WTC11 (cell line): ENCODE data around the gene TCF20. TPM values are rescaled to one million over a fixed set of nuclear protein-coding genes. Genes with fewer than 3 reads are reported as not detected.

ENCODE experiments used
- ATAC-seq: fragments of 200-7000 bp; cut with Tn5 transposase; 2 replicates; pipeline ENCODE4 v1.10.0; 2021; ENCODE audit warnings: mild to moderate bottlenecking, moderate library complexity
- CTCF ChIA-PET: fragments of 300-600 bp; sonication (Branson Sonifier 250); formaldehyde crosslinking; loops from one replicate; lab custom pipeline; 2021; ENCODE audit warnings: antibody characterized with exemption; lab: Charles Lee
- POLR2A ChIA-PET: fragments of 350-600 bp; sonication (Branson Sonifier 250); formaldehyde crosslinking; loops from one replicate; lab custom pipeline; 2021; ENCODE audit warnings: antibody characterized with exemption; lab: Charles Lee
- DNase-seq: peaks from one replicate; pipeline ENCODE4 v3.0.0; 2021; ENCODE audit warnings: low spot score
- H3K27ac Mint-ChIP-seq: 2 replicates; pipeline ENCODE4 v1.8.0; 2021; ENCODE audit warnings: mixed read lengths
- H3K27me3 Mint-ChIP-seq: 2 replicates; pipeline ENCODE4 v1.8.0; 2021; ENCODE audit warnings: low read depth, mild to moderate bottlenecking, moderate library complexity, mixed read lengths
- H3K36me3 Mint-ChIP-seq: 2 replicates; pipeline ENCODE4 v1.8.0; 2021; ENCODE audit warnings: mixed read lengths
- H3K4me1 Mint-ChIP-seq: 2 replicates; pipeline ENCODE4 v1.8.0; 2022; ENCODE audit warnings: mixed read lengths
- H3K4me3 Mint-ChIP-seq: 2 replicates; pipeline ENCODE4 v1.8.0; 2021; ENCODE audit warnings: mild to moderate bottlenecking, moderate library complexity, mixed read lengths
- H3K9me3 Mint-ChIP-seq: 2 replicates; pipeline ENCODE4 v1.8.0; 2021; ENCODE audit warnings: mixed read lengths
- CBFB ChIP-seq: sonication (generic); formaldehyde crosslinking; IDR thresholded peaks from 2 replicates; pipeline ENCODE4 v1.8.1; 2022; ENCODE audit warnings: mild to moderate bottlenecking, low read depth, missing genetic modification reagents
- CREM ChIP-seq: sonication (generic); formaldehyde crosslinking; IDR thresholded peaks from 2 replicates; pipeline ENCODE4 v1.8.1; 2022; ENCODE audit warnings: mild to moderate bottlenecking, missing genetic modification reagents, moderate library complexity
- ESRRA ChIP-seq: sonication (generic); formaldehyde crosslinking; IDR thresholded peaks from 2 replicates; pipeline ENCODE4 v1.8.1; 2022; ENCODE audit warnings: mild to moderate bottlenecking, missing genetic modification reagents, borderline replicate concordance
- FOXJ3 ChIP-seq: sonication (generic); formaldehyde crosslinking; IDR thresholded peaks from 2 replicates; pipeline ENCODE4 v1.9.0; 2021; ENCODE audit warnings: missing genetic modification reagents, mild to moderate bottlenecking, borderline replicate concordance
- FOXP1 ChIP-seq: sonication (generic); formaldehyde crosslinking; IDR thresholded peaks from 2 replicates; pipeline ENCODE4 v1.8.0; 2022; ENCODE audit warnings: missing genetic modification reagents, mild to moderate bottlenecking, moderate library complexity, borderline replicate concordance
- GABPB1 ChIP-seq: sonication (generic); formaldehyde crosslinking; IDR thresholded peaks from 2 replicates; pipeline ENCODE4 v1.8.1; 2023; ENCODE audit warnings: mild to moderate bottlenecking, missing genetic modification reagents
- NFE2L1 ChIP-seq: sonication (generic); formaldehyde crosslinking; IDR thresholded peaks from 2 replicates; pipeline ENCODE4 v1.8.1; 2023; ENCODE audit warnings: missing genetic modification reagents
- NFYB ChIP-seq: sonication (generic); formaldehyde crosslinking; conservative IDR thresholded peaks from 2 replicates; pipeline ENCODE4 v1.8.0; 2022; ENCODE audit warnings: low read depth, missing genetic modification reagents
- OVOL2 ChIP-seq: fragments of 250-450 bp; sonication (Bioruptor Pico); IDR thresholded peaks from 2 replicates; pipeline ENCODE4 v1.9.0; 2021; ENCODE audit warnings: mild to moderate bottlenecking, borderline replicate concordance
- RORB ChIP-seq: fragments of 250-450 bp; sonication (Bioruptor Pico); IDR thresholded peaks from 2 replicates; pipeline ENCODE4 v1.9.0; 2021; ENCODE audit warnings: mild to moderate bottlenecking
- SMAD3 ChIP-seq: sonication (generic); formaldehyde crosslinking; IDR thresholded peaks from 2 replicates; pipeline ENCODE4 v1.8.0; 2022; ENCODE audit warnings: missing genetic modification reagents, mild to moderate bottlenecking, borderline replicate concordance
- SMAD4 ChIP-seq: sonication (generic); formaldehyde crosslinking; IDR thresholded peaks from 2 replicates; pipeline ENCODE4 v1.8.0; 2022; ENCODE audit warnings: mild to moderate bottlenecking, missing genetic modification reagents
- TEAD4 ChIP-seq: sonication (generic); formaldehyde crosslinking; IDR thresholded peaks from 2 replicates; pipeline ENCODE4 v1.8.0; 2022; ENCODE audit warnings: mild to moderate bottlenecking, missing genetic modification reagents
- ZNF121 ChIP-seq: sonication (generic); formaldehyde crosslinking; IDR thresholded peaks from 2 replicates; pipeline ENCODE4 v1.8.0; 2023; ENCODE audit warnings: missing genetic modification reagents
- ZNF219 ChIP-seq: sonication (generic); formaldehyde crosslinking; IDR thresholded peaks from 2 replicates; pipeline ENCODE4 v1.8.0; 2023; ENCODE audit warnings: missing genetic modification reagents, mild to moderate bottlenecking, borderline replicate concordance
- ZNF396 ChIP-seq: fragments of 250-450 bp; sonication (Bioruptor Pico); IDR thresholded peaks from 2 replicates; pipeline ENCODE4 v1.8.0; 2021; ENCODE audit warnings: mild to moderate bottlenecking, moderate library complexity, borderline replicate concordance
- ZNF423 ChIP-seq: fragments of 250-450 bp; sonication (Bioruptor Pico); IDR thresholded peaks from 2 replicates; pipeline ENCODE4 v2.1.2; 2022; ENCODE audit warnings: mild to moderate bottlenecking, moderate library complexity
- total RNA-seq: library from RNA; stranded (reverse); gene quantifications from 3 replicates; pipeline ENCODE4 v1.2.3, GENCODE V29; 2021
- TF ChIP-seq, protein P1 (sequence below): sonication (generic); formaldehyde crosslinking; conservative IDR thresholded peaks from 2 replicates; pipeline ENCODE4 v1.8.1; 2022; ENCODE audit warnings: mild to moderate bottlenecking, missing genetic modification reagents
- TF ChIP-seq, protein P2 (sequence below): sonication (generic); formaldehyde crosslinking; IDR thresholded peaks from 2 replicates; pipeline ENCODE4 v1.8.1; 2022; ENCODE audit warnings: mild to moderate bottlenecking, missing genetic modification reagents, moderate library complexity, borderline replicate concordance
- TF ChIP-seq, protein P3 (sequence below): sonication (generic); formaldehyde crosslinking; IDR thresholded peaks from 2 replicates; pipeline ENCODE4 v1.8.0; 2022; ENCODE audit warnings: mild to moderate bottlenecking, missing genetic modification reagents
- TF ChIP-seq, protein P4 (sequence below): sonication (generic); formaldehyde crosslinking; IDR thresholded peaks from 2 replicates; pipeline ENCODE4 v1.8.0; 2023; ENCODE audit warnings: missing genetic modification reagents, mild to moderate bottlenecking, borderline replicate concordance

The TCF20 gene
- total RNA-seq, 1 experiment from 2014 or later = 77.0 TPM

DNA sequence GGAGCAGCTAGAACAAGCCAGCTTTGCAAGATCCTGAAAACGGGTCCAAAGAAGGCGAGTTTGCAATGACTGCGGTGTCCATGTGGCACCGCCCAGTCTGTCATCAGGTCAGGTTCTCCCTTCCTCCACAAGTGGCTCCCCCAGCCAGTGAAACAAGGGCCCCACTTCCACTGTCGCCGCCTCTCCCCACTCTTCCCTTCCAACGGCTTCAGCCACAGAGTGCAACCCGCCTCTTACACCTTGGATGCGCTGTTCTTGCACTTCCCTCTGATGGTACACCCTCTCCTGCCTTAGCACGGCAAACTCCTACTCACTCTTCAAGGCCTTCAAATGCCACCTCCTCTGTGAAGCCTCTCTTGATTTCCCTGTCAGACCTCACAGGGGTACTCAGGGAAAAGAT is 10.8 kb upstream of the TCF20 start:
- TF ChIP-seq, protein P1, sequence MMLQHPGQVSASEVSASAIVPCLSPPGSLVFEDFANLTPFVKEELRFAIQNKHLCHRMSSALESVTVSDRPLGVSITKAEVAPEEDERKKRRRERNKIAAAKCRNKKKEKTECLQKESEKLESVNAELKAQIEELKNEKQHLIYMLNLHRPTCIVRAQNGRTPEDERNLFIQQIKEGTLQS (CRISPR knock-in tag) = no peak
- no peak for TF ChIP-seq ESRRA (CRISPR knock-in tag)
- TF ChIP-seq TEAD4 (CRISPR knock-in tag) = no peak
- no peak for TF ChIP-seq ZNF423 (CRISPR knock-in tag)
- TF ChIP-seq SMAD4 (CRISPR knock-in tag) = no peak
- no peak for TF ChIP-seq NFE2L1 (CRISPR knock-in tag)
- no peak for TF ChIP-seq ZNF121 (CRISPR knock-in tag)
- no peak for TF ChIP-seq FOXP1 (CRISPR knock-in tag)
- TF ChIP-seq, protein P2, sequence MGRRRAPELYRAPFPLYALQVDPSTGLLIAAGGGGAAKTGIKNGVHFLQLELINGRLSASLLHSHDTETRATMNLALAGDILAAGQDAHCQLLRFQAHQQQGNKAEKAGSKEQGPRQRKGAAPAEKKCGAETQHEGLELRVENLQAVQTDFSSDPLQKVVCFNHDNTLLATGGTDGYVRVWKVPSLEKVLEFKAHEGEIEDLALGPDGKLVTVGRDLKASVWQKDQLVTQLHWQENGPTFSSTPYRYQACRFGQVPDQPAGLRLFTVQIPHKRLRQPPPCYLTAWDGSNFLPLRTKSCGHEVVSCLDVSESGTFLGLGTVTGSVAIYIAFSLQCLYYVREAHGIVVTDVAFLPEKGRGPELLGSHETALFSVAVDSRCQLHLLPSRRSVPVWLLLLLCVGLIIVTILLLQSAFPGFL (CRISPR knock-in tag) = no peak
- no peak for TF ChIP-seq RORB (CRISPR knock-in tag)
- TF ChIP-seq NFYB = no peak
- no peak for TF ChIP-seq CREM (CRISPR knock-in tag)
- TF ChIP-seq SMAD3 (CRISPR knock-in tag) = no peak
- no peak for TF ChIP-seq ZNF396
- no peak for TF ChIP-seq CBFB (CRISPR knock-in tag)
- ChIA-PET POLR2A (no interaction called here), CTCF (interaction anchor here (1.3 to 1.7 kb wide), 4 partner anchors 63 to 159 kb away, joined by 3 to 6 read pairs (median 4); no protein-coding TSS in a partner anchor)
- no peak for DNase-seq
- Mint-ChIP-seq H3K36me3 (no peaks in the 10 kb centered on the region; the same call in 1 of the 2 replicates), H3K4me3 (no peak overlapping the region), H3K9me3 (no peaks in the 10 kb centered on the region), H3K27ac (no peak overlapping the region), H3K27me3 (peaks cover 63% of the 10 kb centered on the region), H3K4me1 (peaks cover 9% of the 10 kb centered on the region)
- ATAC-seq = no peak

DNA sequence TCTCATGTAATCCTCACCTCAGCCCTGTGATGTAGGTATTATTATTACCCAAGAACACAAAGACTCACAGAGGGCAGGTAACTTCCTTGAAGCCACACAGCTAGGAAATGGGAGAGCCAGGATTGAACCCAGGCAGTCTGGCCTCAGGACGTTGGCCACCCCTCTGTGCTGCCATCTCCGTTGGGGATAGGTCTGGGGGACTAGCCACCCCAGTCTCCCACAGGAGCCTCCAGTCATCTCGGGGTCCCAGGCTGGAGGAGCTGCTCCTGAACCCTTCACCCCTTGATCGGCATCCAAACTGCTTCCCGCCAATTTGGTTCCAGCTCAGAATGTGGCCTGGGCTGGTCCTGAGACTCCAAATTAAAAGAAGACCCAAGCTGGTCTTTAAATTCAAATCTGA is 10.4 kb upstream of the TCF20 start:
- no peak for DNase-seq
- ChIA-PET POLR2A (no interaction called here), CTCF (interaction anchor here (1.3 to 1.4 kb wide), 2 partner anchors 91 to 111 kb away, joined by 3 to 5 read pairs; no protein-coding TSS in a partner anchor)
- no peak overlapping the region for H3K27ac Mint-ChIP-seq
- no peak overlapping the region for H3K4me3 Mint-ChIP-seq
- H3K9me3 Mint-ChIP-seq = no peaks in the 10 kb centered on the region
- no peak for ATAC-seq
- H3K27me3 Mint-ChIP-seq = peaks cover 59% of the 10 kb centered on the region
- H3K4me1 Mint-ChIP-seq = peaks cover 13% of the 10 kb centered on the region
- no peak for TF ChIP-seq GABPB1 (CRISPR knock-in tag)
- no peak for TF ChIP-seq OVOL2 (CRISPR knock-in tag)
- TF ChIP-seq, protein P3, sequence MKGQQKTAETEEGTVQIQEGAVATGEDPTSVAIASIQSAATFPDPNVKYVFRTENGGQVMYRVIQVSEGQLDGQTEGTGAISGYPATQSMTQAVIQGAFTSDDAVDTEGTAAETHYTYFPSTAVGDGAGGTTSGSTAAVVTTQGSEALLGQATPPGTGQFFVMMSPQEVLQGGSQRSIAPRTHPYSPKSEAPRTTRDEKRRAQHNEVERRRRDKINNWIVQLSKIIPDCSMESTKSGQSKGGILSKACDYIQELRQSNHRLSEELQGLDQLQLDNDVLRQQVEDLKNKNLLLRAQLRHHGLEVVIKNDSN (CRISPR knock-in tag) = no peak
- TF ChIP-seq, protein P4, sequence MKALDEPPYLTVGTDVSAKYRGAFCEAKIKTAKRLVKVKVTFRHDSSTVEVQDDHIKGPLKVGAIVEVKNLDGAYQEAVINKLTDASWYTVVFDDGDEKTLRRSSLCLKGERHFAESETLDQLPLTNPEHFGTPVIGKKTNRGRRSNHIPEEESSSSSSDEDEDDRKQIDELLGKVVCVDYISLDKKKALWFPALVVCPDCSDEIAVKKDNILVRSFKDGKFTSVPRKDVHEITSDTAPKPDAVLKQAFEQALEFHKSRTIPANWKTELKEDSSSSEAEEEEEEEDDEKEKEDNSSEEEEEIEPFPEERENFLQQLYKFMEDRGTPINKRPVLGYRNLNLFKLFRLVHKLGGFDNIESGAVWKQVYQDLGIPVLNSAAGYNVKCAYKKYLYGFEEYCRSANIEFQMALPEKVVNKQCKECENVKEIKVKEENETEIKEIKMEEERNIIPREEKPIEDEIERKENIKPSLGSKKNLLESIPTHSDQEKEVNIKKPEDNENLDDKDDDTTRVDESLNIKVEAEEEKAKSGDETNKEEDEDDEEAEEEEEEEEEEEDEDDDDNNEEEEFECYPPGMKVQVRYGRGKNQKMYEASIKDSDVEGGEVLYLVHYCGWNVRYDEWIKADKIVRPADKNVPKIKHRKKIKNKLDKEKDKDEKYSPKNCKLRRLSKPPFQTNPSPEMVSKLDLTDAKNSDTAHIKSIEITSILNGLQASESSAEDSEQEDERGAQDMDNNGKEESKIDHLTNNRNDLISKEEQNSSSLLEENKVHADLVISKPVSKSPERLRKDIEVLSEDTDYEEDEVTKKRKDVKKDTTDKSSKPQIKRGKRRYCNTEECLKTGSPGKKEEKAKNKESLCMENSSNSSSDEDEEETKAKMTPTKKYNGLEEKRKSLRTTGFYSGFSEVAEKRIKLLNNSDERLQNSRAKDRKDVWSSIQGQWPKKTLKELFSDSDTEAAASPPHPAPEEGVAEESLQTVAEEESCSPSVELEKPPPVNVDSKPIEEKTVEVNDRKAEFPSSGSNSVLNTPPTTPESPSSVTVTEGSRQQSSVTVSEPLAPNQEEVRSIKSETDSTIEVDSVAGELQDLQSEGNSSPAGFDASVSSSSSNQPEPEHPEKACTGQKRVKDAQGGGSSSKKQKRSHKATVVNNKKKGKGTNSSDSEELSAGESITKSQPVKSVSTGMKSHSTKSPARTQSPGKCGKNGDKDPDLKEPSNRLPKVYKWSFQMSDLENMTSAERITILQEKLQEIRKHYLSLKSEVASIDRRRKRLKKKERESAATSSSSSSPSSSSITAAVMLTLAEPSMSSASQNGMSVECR (CRISPR knock-in tag) = no peak
- no peak for TF ChIP-seq FOXJ3 (CRISPR knock-in tag)
- no peak for TF ChIP-seq ZNF219
- no peaks in the 10 kb centered on the region; the same call in 1 of the 2 replicates for H3K36me3 Mint-ChIP-seq
